Renal cortical epithelial cell (primary cell): ENCODE measurements around the gene SEPTIN10. TPM values are rescaled to one million over a fixed set of nuclear protein-coding genes. Genes with fewer than 3 reads are reported as not detected.
A peak's percentile ranks its signal among the peaks of the same experiment; 100 is the strongest.
"Not testable (repeated sequence)": the region's sequence is repeated elsewhere in the genome, so short reads cannot be mapped to it uniquely, and the experiment has no call there.

Experiments used
- DNase-seq: peaks from one replicate; pipeline ENCODE4 v3.0.0-alpha.2; 2011; ENCODE audit warnings: low read depth
- total RNA-seq: library from RNA; depleted of rRNA; stranded (reverse); fragments of >200 nt; gene quantifications from 2 replicates; pipeline ENCODE4 v1.2.3, GENCODE V29; 2014

The SEPTIN10 gene
- 95.7 and 122 TPM in 2 replicates for total RNA-seq

GRCh38 chr2:109613922-109614714 is at the start of gene SEPTIN10, which contains the start of gene SOWAHC:
Gene SEPTIN10 (minus strand): TSS chr2:109613966. CDS start chr2:109613827, 139 bp downstream.
Gene SOWAHC (plus strand): TSS chr2:109614364. CDS start chr2:109614490, 126 bp downstream.
- peak; percentile 95 for DNase-seq

GRCh38 chr2:109662889-109663288 is 49.1 kb upstream of the SEPTIN10 start:
- DNase-seq = no peak

- DNase-seq = no peak
Measured at GRCh38 chr2:109660046-109660860, 46.5 kb upstream of the SEPTIN10 start.

- DNase-seq = no peak
Measured at GRCh38 chr2:109659396-109660045, 45.8 kb upstream of the SEPTIN10 start.

GRCh38 chr2:109655287-109655686 is 41.5 kb upstream of the SEPTIN10 start:
- DNase-seq = no peak

GRCh38 chr2:109654326-109655050 is 40.7 kb upstream of the SEPTIN10 start:
- no peak for DNase-seq

GRCh38 chr2:109649736-109650695 is 36.2 kb upstream of the SEPTIN10 start:
- no peak for DNase-seq

- no peak for DNase-seq
Measured at GRCh38 chr2:109648041-109648527, 34.3 kb upstream of the SEPTIN10 start.

GRCh38 chr2:109647636-109648035 is 33.9 kb upstream of the SEPTIN10 start:
- peak; percentile 81 for DNase-seq

- DNase-seq = no peak
Measured at GRCh38 chr2:109646961-109647360, 33.2 kb upstream of the SEPTIN10 start.

- no peak for DNase-seq
Measured at GRCh38 chr2:109645412-109646184, 31.8 kb upstream of the SEPTIN10 start.

- peak; percentile 43 for DNase-seq
Measured at GRCh38 chr2:109644571-109645275, 31.0 kb upstream of the SEPTIN10 start.

- not testable (repeated sequence) for DNase-seq
Measured at GRCh38 chr2:109640000-109640399, 26.2 kb upstream of the SEPTIN10 start.

GRCh38 chr2:109638795-109639194 is 25.0 kb upstream of the SEPTIN10 start:
- no peak for DNase-seq

- DNase-seq = no peak
Measured at GRCh38 chr2:109637749-109638570, 24.2 kb upstream of the SEPTIN10 start.

- no peak for DNase-seq
Measured at GRCh38 chr2:109636317-109636716, 22.6 kb upstream of the SEPTIN10 start.

GRCh38 chr2:109635426-109636304 is 21.9 kb upstream of the SEPTIN10 start:
- DNase-seq = no peak
